Activated T-helper 1 cell treated with anti-CD3 and anti-CD28 coated beads, Interleukin-12 subunit alpha, Interleukin-12 subunit beta, Interleukin-2, Interleukin-4 antibody, amounts not matched to agents 30 ng/mL and 10 ng/mL and 1 ng/mL, durations not matched to agents 14 hours and 24 hours and 36 hours (primary cell): Measurements from ENCODE around the gene MAP7. TPM values are rescaled to one million over a fixed set of nuclear protein-coding genes. Genes with fewer than 3 reads are reported as not detected.

ENCODE experiments used
- total RNA-seq: library from RNA; stranded (reverse); gene quantifications from 2 replicates; pipeline ENCODE4 v1.2.3, GENCODE V29; 2022

The MAP7 gene
- total RNA-seq, 1 donor from 2014 or later: 2.3 TPM

Other genes with a start within 250 kb of the MAP7 start
- gene MAP3K5, start 242.1 kb upstream of the MAP7 start, total RNA-seq: 12.2 and 13.4 TPM in 2 replicates